H54 (cell line): ENCODE results near the gene AQP2.

Experiments used
- DNase-seq: peaks from one replicate; pipeline ENCODE4 v3.0.0; 2011; ENCODE audit warnings: low spot score, mixed read lengths; ENCODE audit not compliant: insufficient read length
- FAIRE-seq: peaks from 3 replicates; lab custom pipeline; 2011; peaks lifted over from hg19 to GRCh38; lab: Jason Lieb, UNC
- POLR2A ChIP-seq: IDR thresholded peaks from 2 replicates; pipeline ENCODE4 v1.6.1; 2011; ENCODE audit warnings: low read depth, mild to moderate bottlenecking, low read length

AQP2 gene

GRCh38 chr12:49911213-49911605 is 39.3 kb upstream of the AQP2 start:
- FAIRE-seq (no peak), DNase-seq (no peak)
- no peak for TF ChIP-seq POLR2A

- DNase-seq (no peak), FAIRE-seq (no peak)
- no peak for TF ChIP-seq POLR2A
Measured at GRCh38 chr12:49912345-49913255, 37.9 kb upstream of the AQP2 start.

DNA sequence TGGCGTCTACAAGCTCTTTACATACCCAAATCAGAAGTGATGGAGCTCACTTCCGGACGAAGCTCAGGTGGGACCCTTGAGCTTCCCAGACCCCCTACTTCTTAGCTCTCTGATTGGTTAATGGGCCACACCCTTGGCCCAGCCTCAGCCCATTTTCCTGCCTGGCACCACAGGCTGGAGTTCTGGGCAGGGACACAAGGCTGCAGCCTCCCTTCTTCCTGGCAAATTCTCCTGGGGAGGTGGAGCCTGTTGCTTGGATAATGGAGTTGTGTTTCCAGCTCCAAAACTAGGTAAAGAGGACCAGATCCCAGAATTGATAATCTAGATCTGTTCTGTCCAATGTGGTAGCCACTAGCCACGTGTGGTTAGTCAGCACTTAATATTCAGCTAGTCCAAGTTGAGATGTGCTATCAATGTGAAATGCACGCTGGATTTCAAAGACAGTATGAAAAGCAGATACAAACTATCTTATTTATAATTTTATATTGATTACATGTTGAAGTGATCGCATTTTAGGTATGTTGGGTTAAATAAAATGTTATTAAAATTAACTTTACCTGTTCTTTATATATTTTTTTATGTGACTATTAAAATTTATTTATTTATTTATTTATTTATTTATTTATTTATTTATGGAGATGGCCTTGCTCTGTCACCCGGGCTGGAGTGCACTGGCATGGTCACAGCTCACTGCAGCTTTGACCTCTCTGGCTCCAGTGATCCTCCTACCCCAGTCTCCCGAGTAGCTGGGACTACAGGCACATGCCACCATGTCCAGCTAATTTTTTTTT is 34.2 kb upstream of the AQP2 start:
- FAIRE-seq (no peak), DNase-seq (no peak)
- no peak for TF ChIP-seq POLR2A

GRCh38 chr12:49917166-49917787 is 33.3 kb upstream of the AQP2 start:
- no peak for DNase-seq
- FAIRE-seq, result no peak
- no peak for TF ChIP-seq POLR2A

- TF ChIP-seq POLR2A, result no peak
- no peak for DNase-seq
- FAIRE-seq, result no peak
Measured at GRCh38 chr12:49917788-49918173, 32.8 kb upstream of the AQP2 start.

GRCh38 chr12:49920241-49920914 is 30.2 kb upstream of the AQP2 start:
- no peak for TF ChIP-seq POLR2A
- FAIRE-seq, result no peak
- no peak for DNase-seq

DNA sequence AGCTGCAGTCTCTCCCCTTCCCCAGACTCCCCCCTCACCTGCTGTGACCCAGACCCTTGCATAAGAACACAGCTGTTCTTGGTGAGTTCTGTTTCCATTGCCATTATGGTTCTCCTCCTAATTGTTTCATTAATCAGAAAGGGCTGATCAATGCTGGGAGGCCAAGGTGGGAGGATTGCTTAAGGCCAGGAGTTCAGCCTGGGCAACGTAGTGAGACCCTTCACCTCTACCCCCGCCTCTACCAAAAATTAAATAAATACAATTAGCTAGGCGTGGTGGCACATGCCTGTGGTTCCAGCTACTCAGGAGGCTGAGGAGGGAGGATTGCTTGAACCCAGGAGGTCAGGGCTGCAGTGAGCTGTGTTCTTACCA is 29.6 kb upstream of the AQP2 start:
- no peak for TF ChIP-seq POLR2A
- no peak for FAIRE-seq
- no peak for DNase-seq

DNA sequence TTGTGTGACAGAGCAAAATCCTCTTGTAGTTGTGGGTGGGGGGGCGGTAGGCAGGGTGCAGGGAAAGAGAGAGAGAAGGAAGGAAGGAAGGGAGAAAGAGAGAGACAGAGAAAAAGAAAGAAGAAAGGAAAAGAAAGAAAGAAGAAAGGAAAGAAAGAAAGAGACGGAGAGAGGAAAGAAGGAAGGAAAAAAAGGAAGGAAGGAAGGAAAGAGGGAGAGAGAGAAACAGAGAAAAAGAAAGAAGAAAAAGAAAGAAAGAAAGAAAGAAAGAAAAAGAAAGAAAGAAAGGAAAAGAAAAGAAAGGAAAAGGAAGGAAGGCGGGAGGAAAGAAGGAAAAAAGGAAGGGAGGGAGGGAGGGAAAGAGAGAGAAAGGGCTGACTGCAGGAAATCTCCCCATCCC is 29.2 kb upstream of the AQP2 start:
- DNase-seq (no peak), FAIRE-seq (no peak)
- no peak for TF ChIP-seq POLR2A

DNA sequence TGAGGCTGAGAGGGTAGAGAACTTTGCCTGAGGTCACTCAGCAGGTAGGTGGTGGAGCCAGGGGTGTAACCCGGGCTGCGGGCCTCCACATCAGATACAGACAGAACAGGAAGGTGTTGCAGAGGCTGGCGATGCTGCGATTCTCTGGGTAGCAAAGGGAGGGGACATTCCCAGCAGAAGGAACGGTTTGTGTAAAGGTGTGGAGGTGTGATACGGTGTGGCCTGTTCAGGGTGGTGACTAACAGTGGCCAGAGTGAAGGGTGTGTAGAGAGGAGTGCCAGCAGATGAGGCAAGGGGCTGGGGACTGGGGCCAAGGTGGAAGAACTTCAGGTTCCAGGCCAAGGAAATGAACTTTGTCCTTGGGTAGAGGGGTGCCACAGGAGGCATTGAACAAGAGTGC is 28.6 kb upstream of the AQP2 start:
- DNase-seq, result no peak
- TF ChIP-seq POLR2A, result no peak
- no peak for FAIRE-seq

DNA sequence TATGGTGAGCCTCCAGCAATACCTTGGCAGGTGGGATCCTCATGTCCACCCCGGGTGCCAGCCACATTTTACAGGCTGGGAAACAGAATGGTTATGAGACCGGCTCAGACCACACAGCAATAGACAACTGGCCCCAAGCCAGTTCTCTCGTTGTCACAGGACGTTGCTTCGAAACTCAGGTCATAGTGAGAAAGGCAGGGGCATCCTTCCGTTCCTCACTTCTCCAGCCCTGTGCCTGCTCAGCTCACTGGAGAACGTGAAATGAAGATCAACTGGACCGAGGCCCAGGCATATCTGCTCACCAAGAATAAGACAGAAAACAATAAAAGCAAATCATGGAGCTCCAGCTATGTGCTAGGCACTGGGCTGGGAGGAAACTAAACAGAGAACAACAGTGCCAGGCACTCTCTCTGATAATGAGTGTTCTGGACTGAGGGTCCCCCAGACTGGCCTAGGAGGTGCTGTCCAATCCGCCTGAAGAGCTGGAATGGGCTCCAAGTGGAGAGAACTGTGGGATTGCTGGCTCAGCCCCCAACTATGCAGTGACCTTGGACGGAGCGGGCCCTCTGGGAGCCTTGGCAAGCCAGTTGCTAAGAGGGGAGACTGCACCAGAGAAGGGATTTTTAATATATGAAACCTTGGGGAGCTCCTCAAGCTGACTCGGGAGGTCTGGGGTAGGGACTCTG is 28.0 kb upstream of the AQP2 start:
- no peak for FAIRE-seq
- TF ChIP-seq POLR2A, result no peak
- no peak for DNase-seq

GRCh38 chr12:49923035-49923644 is 27.4 kb upstream of the AQP2 start:
- DNase-seq (no peak), FAIRE-seq (no peak)
- no peak for TF ChIP-seq POLR2A

- DNase-seq, result no peak
- no peak for TF ChIP-seq POLR2A
- no peak for FAIRE-seq
Measured at GRCh38 chr12:49923880-49924556, 26.5 kb upstream of the AQP2 start.
